Caco-2 (cell line): ENCODE data around the gene BSPRY. TPM values are rescaled to one million over a fixed set of nuclear protein-coding genes. Genes with fewer than 3 reads are reported as not detected.

Experiments
- BruUV-seq: library from RNA; stranded (reverse); fragments of 400-500 nt; replicated peaks from 2 replicates; lab custom pipeline; 2021; lab: Mats Ljungman, UMichigan
- CTCF ChIA-PET: fragments of 300-600 bp; sonication (Branson Sonifier 250); formaldehyde crosslinking; loops from one replicate; lab custom pipeline; 2022; ENCODE audit warnings: antibody characterized with exemption; lab: Charles Lee
- POLR2A ChIA-PET: fragments of 300-600 bp; sonication (Branson Sonifier 250); formaldehyde crosslinking; loops from one replicate; lab custom pipeline; 2022; ENCODE audit warnings: antibody characterized with exemption; lab: Charles Lee
- DNase-seq, 2 experiments: peaks; one replicate each; pipeline versions ENCODE4 v3.0.0 to v3.0.0-alpha.2; 2020 to 2022
- H3K27me3 ChIP-seq: replicated peaks from 2 replicates; pipeline ENCODE4 v1.6.0; 2011; ENCODE audit warnings: low read length; ENCODE audit not compliant: control insufficient read depth, insufficient read depth
- H3K36me3 ChIP-seq: 2 replicates; pipeline ENCODE4 v1.5.1; 2011; ENCODE audit warnings: low read length; ENCODE audit not compliant: control insufficient read depth, insufficient read depth
- H3K4me1 ChIP-seq: fragments of 250-450 bp; sonication (Bioruptor Pico); 2 replicates; pipeline ENCODE4 v1.5.1; 2020; ENCODE audit warnings: mild to moderate bottlenecking
- H3K4me3 ChIP-seq: 2 replicates; pipeline ENCODE4 v1.5.1; 2011; ENCODE audit warnings: low read depth, mild to moderate bottlenecking, control low read depth, low read length
- H3K9me3 ChIP-seq: fragments of 250-450 bp; sonication (Bioruptor Pico); 2 replicates; pipeline ENCODE4 v1.5.1; 2020; ENCODE audit warnings: mild to moderate bottlenecking, moderate library complexity
- H3K27ac Mint-ChIP-seq: one replicate; pipeline ENCODE4 v1.8.0; 2022; ENCODE audit warnings: mixed read lengths; ENCODE audit not compliant: unreplicated experiment
- H3K27me3 Mint-ChIP-seq: one replicate; pipeline ENCODE4 v1.8.0; 2022; ENCODE audit warnings: mixed read lengths; ENCODE audit not compliant: insufficient read depth, unreplicated experiment
- H3K36me3 Mint-ChIP-seq: one replicate; pipeline ENCODE4 v1.8.0; 2022; ENCODE audit warnings: mild to moderate bottlenecking, mixed read lengths; ENCODE audit not compliant: insufficient read depth, unreplicated experiment
- H3K4me1 Mint-ChIP-seq: one replicate; pipeline ENCODE4 v1.8.0; 2022; ENCODE audit warnings: low read depth, mixed read lengths; ENCODE audit not compliant: unreplicated experiment
- H3K4me3 Mint-ChIP-seq: one replicate; pipeline ENCODE4 v1.8.0; 2022; ENCODE audit warnings: mild to moderate bottlenecking, moderate library complexity, mixed read lengths; ENCODE audit not compliant: unreplicated experiment
- H3K9me3 Mint-ChIP-seq: one replicate; pipeline ENCODE4 v1.8.0; 2022; ENCODE audit warnings: mixed read lengths; ENCODE audit not compliant: unreplicated experiment
- CTCF ChIP-seq, 2 experiments: fragments of 200-600 bp in 1 of 2; IDR thresholded peaks; 1 replicate in 1 of 2; 2 replicates in 1 of 2; pipeline versions ENCODE4 v1.5.1 to v1.8.0; 2011 to 2022; ENCODE audit warnings: antibody characterized with exemption in 1 of 2, control low read depth in 1 of 2, inconsistent platforms in 1 of 2, low read depth in 1 of 2, low read length in 1 of 2, mild to moderate bottlenecking in 1 of 2, moderate library complexity in 1 of 2; ENCODE audit not compliant: insufficient read depth in 1 of 2, severe bottlenecking in 1 of 2, unreplicated experiment in 1 of 2
- intact Hi-C: fragments of 100-400 bp; cut with micrococcal nuclease; formaldehyde crosslinking; loops from one replicate; pipeline ENCODE4 v1.10.0; 2022; ENCODE audit not compliant: unreplicated experiment
- total RNA-seq: library from RNA; stranded (reverse); gene quantifications from 2 replicates; pipeline ENCODE4 v1.2.3, GENCODE V29; 2022

The BSPRY gene
- total RNA-seq, 1 experiment from 2014 or later, result 14.7 TPM

- H3K4me1 Mint-ChIP-seq, result peaks cover 12% of the 10 kb centered on the region
- no peak for DNase-seq
- H3K27ac Mint-ChIP-seq, result no peak overlapping the region
- no peaks in the 10 kb centered on the region for H3K27me3 ChIP-seq
- no peaks in the 10 kb centered on the region for H3K36me3 Mint-ChIP-seq
- peak overlapping the region; percentile 72 for H3K4me3 Mint-ChIP-seq
- intact Hi-C loops, result no loop called here
- peak overlapping the region; percentile 85 for H3K4me3 ChIP-seq
- BruUV-seq, result no TSS peak
- no peaks in the 10 kb centered on the region for H3K36me3 ChIP-seq
- ChIA-PET POLR2A (interaction anchor here (1.0 to 2.1 kb wide), 4 partner anchors 10 to 75 kb away, joined by 5 to 10 read pairs (median 8); partner anchors contain the start of genes C9orf43, CDC26, POLE3 and PRPF4), CTCF (interaction anchor here (1.3 to 1.6 kb wide), 2 partner anchors 26 to 75 kb away, joined by 5 to 6 read pairs; partner anchors contain the start of genes CDC26, HDHD3 and PRPF4)
- no peaks in the 10 kb centered on the region for H3K27me3 Mint-ChIP-seq
- H3K4me1 ChIP-seq, result no peaks in the 10 kb centered on the region
- no peaks in the 10 kb centered on the region for H3K9me3 ChIP-seq
- no peaks in the 10 kb centered on the region for H3K9me3 Mint-ChIP-seq
- no peak for TF ChIP-seq CTCF (IDR thresholded peaks at IDR 0.05; ENCODE audit: insufficient read depth in 1 of 2, low read depth in 1 of 2, low read length in 1 of 2, severe bottlenecking in 1 of 2, unreplicated experiment in 1 of 2)
These were observed 843 bp downstream of the BSPRY start for GRCh38 chr9:113350107-113350661.

- BruUV-seq, result TSS peak; percentile 52
- H3K4me3 Mint-ChIP-seq, result peak overlapping the region; percentile 72
These were observed 1.6 kb downstream of the BSPRY start for GRCh38 chr9:113350937-113351336.

GRCh38 chr9:113352006-113352405 lies 2.7 kb downstream of the BSPRY start:
- peaks cover 11% of the 10 kb centered on the region for H3K4me1 Mint-ChIP-seq
- intact Hi-C loops, result no loop called here
- no peaks in the 10 kb centered on the region for H3K27me3 ChIP-seq
- H3K36me3 Mint-ChIP-seq, result no peaks in the 10 kb centered on the region
- H3K9me3 ChIP-seq, result no peaks in the 10 kb centered on the region
- TF ChIP-seq CTCF (IDR thresholded peaks at IDR 0.05; ENCODE audit: insufficient read depth in 1 of 2, low read depth in 1 of 2, low read length in 1 of 2, severe bottlenecking in 1 of 2, unreplicated experiment in 1 of 2), result no peak
- no peak overlapping the region for H3K27ac Mint-ChIP-seq
- no peak overlapping the region for H3K4me3 Mint-ChIP-seq
- no peaks in the 10 kb centered on the region for H3K36me3 ChIP-seq
- H3K9me3 Mint-ChIP-seq, result no peaks in the 10 kb centered on the region
- ChIA-PET CTCF (interaction anchor here (1.0 kb wide), 1 partner anchor 49 kb away, joined by 3 read pairs; the partner anchor contains the start of gene ALAD), POLR2A (no interaction called here)
- BruUV-seq, result no TSS peak
- no peak for DNase-seq
- H3K27me3 Mint-ChIP-seq, result no peaks in the 10 kb centered on the region
- H3K4me1 ChIP-seq, result no peaks in the 10 kb centered on the region
- no peak overlapping the region for H3K4me3 ChIP-seq

More at GRCh38 chr9:113350937-113351336, 1.6 kb downstream of the BSPRY start:
- Mint-ChIP-seq H3K27me3 (no peaks in the 10 kb centered on the region), H3K27ac (no peak overlapping the region), H3K9me3 (no peaks in the 10 kb centered on the region), H3K36me3 (no peaks in the 10 kb centered on the region), H3K4me1 (peaks cover 12% of the 10 kb centered on the region)
- ChIA-PET POLR2A (no interaction called here), CTCF (no interaction called here)
- no peaks in the 10 kb centered on the region for H3K27me3 ChIP-seq
- no peaks in the 10 kb centered on the region for H3K36me3 ChIP-seq
- no peaks in the 10 kb centered on the region for H3K9me3 ChIP-seq
- TF ChIP-seq CTCF (IDR thresholded peaks at IDR 0.05; ENCODE audit: insufficient read depth in 1 of 2, low read depth in 1 of 2, low read length in 1 of 2, severe bottlenecking in 1 of 2, unreplicated experiment in 1 of 2), result no peak
- H3K4me3 ChIP-seq, result no peak overlapping the region
- H3K4me1 ChIP-seq, result no peaks in the 10 kb centered on the region
- intact Hi-C loops, result no loop called here
- no peak for DNase-seq
